GM18517 (cell line): Measurements from ENCODE around the gene PROK2.

Experiments
- ATAC-seq: cut with Tn5 transposase; IDR thresholded peaks from one replicate; pipeline ENCODE4 v1.9.1; 2021; ENCODE audit warnings: mild to moderate bottlenecking, moderate library complexity; ENCODE audit not compliant: unreplicated experiment

The PROK2 gene

DNA sequence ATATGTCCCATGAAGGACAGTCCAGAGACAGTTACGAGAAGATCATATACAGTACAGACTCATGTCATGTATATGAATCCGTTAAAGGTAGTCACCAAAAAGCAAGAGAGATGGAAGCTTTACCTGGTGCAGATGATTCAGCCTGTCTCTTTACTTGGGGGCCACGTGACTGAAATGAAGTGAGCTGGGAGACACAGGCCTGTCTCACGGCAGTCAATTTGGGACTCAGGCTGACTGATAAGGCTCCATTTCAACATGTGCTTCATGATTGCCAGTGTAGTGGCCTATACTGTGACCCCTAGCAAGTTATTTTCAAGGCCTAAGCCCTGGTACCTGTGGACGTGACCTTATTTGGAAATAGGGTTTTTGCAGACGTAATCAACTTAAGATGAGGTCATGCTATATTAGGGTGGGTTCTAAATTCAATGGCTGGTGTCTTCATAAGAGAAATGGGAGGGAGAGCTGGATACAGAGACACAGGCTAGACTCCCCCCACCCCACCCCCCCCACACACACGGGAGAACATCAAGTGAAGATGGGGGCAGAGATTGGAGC is 3.0 kb upstream of the PROK2 start:
- no peak for ATAC-seq

DNA sequence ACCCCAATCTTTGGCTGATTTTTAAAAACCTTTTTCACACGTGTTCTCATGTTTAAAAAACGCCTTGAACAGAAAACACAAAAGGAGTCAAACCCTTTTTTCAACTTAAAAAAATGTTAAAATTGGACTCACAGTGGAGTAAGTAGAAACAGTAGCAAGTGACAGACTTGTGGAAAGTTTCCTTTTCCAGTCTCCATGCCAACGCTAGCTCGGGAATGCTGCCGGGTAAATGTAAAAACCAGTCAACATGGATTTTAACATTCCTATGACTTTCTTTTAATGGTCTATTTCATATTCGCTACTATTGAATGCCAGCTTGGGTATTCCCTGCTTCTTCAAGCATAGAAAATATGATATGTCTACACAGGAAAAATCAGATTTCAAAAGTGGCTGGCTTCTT is 1.6 kb upstream of the PROK2 start:
- ATAC-seq = no peak

DNA sequence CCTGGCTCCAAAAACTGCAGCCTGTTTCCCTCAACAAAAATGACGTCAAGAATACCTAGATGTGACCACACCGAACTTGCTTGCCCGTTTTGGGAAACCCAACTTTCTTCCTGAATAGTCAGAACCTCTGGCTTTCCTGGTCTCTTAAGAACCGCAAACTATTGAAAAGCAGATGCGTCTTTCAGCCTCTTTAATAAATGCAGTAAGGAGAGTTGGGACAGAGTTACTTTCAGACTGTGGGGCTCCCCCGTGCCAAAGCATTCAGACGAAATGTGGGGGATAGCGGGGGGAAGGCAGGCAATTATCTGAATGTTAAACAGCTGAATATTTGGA is 1.2 kb upstream of the PROK2 start:
- ATAC-seq = no peak

DNA sequence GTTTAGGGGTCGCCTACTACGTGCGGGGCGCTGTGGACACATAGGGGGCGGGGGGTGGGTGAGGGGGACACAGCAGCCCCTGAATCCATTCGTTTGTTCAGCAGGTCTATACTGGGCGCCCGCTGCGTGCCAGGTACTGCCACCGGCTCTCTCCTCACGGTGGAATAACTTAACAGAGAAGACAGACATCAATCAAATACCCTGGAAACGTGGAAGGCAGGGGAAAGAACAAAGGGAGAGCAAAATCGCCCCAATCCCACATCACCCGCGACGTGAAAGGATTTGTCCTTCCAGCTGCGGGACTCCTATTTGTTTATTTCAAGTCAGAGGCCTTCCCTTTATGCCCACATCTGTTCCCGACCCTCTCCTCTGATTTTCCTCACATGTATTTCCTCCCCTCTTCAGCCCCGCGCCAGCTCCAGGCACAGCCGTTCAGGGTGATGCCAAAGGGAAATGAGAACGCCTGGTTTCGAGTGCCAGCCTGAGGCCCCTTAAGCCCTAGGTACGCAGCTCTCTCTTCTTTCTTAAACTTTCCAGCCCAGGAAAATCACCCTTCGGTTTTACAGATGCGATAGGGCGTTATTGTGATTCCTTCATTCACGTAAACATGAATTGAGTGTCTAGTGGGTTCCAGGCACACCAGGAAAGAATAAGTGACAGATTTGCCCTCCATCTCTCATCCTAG is 726 bp upstream of the PROK2 start:
- ATAC-seq = no peak

DNA sequence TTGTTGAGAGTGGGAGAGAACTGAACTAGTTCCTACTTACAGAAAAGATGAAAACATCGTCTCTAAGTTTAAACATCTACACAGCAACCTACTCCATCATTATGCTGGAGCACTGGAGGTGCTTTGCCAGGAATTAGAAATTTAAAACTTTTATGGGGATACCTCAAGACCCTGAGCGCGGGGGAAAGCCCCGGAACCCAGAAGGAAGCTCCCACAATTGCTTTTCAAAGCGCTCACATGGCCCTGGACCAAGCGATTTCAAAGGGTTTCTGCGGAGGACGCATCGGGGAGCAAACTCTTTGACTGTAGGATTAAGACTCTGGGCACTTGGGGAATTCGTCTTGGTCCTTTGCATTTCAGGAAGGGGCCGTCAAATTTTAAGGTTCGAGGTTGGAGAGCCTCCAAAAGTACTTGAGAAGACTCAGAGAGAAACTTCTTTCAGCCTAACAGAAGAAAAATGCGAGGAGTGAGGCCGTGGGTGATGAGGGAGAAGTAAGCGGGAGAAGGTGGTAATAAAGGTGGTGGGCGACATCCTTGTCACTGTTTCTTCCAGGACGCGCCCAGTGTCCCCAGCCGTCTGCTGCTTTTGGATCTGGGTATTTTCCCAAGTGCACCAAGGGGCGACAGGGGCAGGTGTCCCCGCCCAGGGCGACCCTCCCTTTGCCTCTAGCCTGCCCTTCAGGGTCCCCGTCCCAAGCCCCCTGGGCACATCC is 591 bp downstream of the PROK2 start:
- ATAC-seq = no peak

DNA sequence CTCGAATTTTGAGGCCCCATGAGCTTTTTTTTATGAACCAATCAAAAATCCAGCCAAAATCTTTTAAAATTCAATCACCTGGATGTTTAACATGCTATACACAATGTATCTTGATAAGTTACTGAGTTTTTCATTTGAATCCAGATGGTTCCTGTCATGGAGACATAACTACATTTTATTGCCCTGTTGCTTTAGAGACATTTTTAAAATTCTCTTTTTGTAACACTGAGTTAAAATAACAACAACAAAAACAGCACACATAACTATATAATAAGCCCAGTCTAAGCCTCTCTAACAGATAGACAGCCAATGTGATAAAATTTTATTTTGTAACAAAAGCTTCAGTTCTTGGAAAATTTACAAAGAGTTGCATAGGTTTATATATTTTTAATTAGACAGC is 1.8 kb downstream of the PROK2 start:
- no peak for ATAC-seq

DNA sequence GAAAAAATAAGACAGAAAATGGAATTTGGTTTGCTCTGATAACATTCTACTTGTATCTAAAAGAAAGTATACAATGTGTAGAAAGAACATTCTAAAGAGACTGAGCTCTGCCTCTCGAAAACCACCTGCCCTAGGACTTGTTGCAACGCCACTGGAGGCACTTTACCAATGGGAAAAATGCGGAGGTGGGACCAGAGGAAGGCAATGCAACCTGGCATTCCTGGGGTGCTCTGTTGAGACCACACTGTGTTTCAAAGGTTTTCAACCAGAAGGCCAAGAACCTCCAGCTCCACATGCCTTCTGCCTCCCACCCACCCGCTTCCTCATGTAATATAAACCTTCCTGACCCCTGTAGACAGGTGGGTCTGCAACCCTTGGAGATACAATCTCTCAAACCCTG is 4.5 kb downstream of the PROK2 start:
- no peak for ATAC-seq

DNA sequence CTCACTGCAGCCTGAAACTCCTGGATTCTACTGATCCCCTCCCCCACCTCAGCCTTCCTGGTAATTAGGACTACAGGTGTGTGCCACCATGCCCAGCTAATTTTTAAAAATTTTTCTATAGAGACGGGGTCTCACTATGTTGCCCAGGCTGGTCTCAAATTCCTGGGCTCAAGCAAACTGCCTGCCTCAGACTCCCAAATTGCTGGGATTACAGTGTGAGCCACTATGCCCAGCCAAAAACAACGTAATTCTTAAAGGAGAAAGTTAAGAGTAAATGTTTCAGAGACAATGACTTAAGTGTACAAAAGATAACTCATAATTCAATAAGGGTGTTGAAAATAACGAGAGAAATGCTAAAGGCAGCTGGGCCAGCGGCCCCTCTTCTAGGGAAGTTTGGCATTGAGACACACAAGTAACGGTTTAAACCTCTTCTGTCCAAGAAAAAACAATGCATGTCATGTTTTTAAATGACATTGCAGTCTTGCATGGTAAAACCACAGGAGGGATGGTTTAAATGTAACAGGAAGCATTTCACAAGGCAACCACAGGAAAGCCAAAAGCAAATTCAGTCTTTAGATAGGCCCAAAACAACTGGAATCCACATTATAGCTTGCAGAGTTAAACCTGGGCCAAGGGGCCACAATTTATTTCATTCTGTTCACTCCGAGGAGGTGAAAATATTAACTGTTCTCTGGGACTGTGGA is 5.1 kb downstream of the PROK2 start:
- ATAC-seq = no peak

DNA sequence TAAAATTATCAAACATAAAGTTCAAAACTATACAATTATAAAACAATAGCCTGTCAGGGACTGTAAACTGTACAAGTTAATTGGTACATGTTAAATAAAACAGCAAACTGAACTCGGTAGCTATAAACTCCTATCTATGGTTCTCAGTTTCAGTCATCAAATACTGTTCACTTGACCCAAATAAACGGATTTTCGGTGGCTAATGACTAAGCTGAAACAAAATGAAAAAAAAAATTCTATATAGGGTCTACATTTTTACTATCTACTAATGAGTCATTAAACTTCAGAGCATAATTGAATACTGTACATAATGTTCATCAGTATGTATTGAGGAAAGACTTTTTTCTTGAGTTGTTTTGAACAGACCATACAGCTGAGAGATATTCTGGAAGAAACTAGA is 6.6 kb downstream of the PROK2 start:
- no peak for ATAC-seq

DNA sequence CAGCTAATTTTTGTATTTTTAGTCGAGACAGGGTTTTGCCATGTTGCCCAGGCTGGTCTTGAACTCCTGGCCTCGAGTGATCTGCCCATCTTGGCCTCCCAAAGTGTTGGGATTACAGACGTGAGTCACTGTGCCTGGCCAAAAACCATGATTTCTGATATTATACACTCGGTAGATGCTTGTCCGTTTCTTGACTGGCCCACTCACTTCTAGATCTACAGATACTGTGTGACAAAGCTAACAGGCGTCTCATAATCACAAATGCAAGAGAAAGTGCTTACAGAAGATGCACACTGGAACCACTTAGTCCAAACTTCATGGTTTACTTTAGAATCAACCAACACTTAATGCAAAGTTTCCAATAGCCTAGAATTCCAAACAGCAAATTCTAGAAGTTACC is 8.4 kb downstream of the PROK2 start:
- ATAC-seq = no peak

DNA sequence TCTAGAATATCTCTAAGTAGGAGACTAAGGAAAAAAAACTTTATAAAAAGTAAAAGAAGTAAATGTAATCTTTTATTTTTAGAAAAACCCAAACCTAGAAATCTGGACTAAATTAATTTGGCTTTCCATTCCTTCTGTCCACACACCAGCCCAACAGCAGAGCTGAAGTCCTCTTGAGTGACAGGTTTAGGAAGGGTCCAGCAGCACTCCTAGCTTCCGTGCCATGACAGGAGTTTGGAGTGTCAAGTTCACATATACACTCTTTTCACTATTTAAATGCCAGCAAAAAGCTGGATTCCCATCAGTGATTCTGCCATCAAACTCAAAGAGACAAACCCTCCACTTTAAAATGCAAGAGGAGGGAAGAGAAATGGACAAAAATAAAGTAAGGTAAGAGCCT is 13.1 kb downstream of the PROK2 start:
- no peak for ATAC-seq

DNA sequence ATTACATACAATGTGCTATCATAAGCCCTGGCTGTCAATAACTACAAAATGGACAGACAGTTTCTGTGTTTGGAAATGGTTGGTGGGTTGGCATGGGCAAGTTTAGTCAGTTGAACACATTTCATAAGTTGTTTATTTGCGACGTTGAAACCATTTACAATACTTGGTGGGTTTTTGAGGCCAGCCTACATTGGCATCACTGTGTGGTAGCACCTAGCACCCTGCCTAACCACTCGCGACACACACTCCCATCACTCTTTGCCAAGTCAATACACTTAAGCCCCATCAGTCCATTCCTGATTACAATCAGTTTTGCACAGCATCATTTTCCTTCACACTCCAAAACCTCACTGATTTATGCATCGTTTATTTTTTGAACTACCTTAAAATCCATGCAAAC is 13.8 kb downstream of the PROK2 start:
- ATAC-seq = no peak

DNA sequence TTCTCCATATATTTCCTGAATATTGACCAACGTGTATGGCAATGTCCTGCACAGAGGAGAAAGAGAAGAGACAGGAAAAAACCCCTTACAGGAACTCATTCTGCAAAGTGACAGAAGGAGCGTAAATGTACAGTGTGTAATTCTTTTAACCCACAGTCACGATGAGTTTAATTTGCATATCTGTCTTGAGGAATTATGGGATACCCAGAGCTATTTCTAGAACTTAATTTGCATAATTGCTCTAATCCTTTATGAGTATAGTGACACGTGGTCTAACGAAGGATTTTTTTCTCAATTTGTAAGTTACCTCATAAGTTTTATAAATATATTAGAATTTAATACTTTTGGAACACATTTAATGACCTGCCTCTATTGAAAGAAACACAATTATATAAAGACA is 21.5 kb downstream of the PROK2 start:
- no peak for ATAC-seq

DNA sequence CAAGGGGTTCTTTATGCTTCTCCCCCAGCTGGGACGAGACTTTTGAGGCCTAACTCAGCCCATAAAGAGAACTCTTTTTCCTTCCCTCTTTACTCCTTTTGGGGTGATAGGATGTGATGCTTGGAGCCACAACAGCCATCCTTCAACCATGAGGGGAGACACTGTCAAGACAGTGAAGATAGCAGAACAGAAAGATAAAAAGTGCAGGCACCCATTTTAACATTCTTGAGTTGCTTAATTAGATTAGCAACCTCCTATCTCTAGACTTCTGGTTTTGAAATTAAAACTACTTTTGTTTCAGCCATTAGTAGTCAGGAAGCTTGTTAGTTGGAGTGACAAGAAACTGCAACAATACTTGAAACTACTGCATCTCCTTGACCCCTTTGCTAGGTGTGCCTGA is 24.8 kb downstream of the PROK2 start:
- ATAC-seq = no peak

DNA sequence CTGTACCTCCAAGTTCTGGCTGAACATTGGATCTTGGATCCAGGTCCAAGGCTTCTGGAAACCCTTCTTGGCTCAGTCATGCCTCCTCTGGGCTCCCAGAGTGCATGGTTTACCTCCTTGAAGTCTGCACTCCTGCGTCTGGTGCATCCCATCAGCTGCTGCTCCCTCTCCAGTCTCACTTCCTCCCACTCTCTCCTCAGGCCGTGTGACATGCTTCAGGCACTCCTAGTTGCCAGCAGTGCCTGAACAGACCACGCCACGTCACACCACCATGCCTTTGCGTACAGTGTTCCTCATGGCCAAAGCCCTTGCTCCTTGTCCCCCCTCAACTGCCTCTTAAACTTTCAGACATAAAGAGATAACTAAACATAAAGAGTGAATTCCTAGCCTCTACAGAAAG is 25.5 kb downstream of the PROK2 start:
- ATAC-seq = no peak

DNA sequence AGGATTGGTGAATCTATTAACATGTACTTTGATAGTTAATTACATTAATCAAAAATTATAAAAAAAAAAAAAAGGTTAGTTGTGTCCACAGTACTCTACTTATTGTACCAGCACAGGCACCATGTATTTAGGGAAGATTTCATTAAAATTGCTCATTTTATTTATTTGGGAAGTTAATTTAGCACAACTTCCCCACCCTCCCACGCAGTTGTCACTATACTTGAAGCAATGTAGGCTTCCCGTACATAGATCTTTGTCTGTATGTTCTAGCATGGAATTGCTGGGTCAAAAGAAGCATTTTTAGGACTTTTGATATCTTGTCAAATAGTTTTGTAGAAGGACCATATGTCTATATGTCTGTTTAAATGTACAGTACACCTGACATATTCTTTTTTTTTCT is 26.9 kb downstream of the PROK2 start:
- ATAC-seq = no peak

DNA sequence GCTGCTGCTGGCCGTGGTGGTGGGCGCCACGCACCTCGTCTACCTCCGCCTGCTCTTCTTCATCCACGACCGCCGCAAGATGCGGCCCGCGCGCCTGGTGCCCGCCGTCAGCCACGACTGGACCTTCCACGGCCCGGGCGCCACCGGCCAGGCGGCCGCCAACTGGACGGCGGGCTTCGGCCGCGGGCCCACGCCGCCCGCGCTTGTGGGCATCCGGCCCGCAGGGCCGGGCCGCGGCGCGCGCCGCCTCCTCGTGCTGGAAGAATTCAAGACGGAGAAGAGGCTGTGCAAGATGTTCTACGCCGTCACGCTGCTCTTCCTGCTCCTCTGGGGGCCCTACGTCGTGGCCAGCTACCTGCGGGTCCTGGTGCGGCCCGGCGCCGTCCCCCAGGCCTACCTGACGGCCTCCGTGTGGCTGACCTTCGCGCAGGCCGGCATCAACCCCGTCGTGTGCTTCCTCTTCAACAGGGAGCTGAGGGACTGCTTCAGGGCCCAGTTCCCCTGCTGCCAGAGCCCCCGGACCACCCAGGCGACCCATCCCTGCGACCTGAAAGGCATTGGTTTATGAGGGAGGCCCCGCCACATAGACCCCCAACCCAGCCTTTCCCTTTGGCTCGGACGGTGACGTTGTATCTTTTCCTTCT is 30.2 kb downstream of the PROK2 start:
- ATAC-seq = no peak

DNA sequence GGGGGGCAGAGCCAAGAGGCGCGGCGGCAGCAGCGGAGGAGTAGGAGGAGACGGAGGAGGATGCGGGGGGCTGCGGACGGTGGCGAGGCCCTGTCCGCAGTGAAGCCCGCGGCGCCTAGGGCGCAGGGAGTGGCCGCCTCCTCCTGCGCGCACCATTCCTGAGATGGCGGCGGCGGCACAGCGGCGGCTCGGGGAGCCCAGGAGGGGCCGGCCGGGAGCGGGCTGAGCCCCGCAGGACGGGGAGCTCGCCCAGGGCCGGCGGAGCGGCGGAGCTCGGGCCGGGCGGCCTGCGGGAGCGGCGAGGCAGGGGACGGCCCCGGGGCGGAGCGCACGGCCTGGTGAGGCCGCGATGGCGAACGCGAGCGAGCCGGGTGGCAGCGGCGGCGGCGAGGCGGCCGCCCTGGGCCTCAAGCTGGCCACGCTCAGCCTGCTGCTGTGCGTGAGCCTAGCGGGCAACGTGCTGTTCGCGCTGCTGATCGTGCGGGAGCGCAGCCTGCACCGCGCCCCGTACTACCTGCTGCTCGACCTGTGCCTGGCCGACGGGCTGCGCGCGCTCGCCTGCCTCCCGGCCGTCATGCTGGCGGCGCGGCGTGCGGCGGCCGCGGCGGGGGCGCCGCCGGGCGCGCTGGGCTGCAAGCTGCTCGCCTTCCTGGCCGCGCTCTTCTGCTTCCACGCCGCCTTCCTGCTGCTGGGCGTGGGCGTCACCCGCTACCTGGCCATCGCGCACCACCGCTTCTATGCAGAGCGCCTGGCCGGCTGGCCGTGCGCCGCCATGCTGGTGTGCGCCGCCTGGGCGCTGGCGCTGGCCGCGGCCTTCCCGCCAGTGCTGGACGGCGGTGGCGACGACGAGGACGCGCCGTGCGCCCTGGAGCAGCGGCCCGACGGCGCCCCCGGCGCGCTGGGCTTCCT is 31.0 kb downstream of the PROK2 start, which contains the start of gene GPR27:
Gene GPR27 (plus strand): TSS at position 155 of the 909 bp plus-strand sequence. CDS start 195 bp downstream, at position 350.
- no peak for ATAC-seq

DNA sequence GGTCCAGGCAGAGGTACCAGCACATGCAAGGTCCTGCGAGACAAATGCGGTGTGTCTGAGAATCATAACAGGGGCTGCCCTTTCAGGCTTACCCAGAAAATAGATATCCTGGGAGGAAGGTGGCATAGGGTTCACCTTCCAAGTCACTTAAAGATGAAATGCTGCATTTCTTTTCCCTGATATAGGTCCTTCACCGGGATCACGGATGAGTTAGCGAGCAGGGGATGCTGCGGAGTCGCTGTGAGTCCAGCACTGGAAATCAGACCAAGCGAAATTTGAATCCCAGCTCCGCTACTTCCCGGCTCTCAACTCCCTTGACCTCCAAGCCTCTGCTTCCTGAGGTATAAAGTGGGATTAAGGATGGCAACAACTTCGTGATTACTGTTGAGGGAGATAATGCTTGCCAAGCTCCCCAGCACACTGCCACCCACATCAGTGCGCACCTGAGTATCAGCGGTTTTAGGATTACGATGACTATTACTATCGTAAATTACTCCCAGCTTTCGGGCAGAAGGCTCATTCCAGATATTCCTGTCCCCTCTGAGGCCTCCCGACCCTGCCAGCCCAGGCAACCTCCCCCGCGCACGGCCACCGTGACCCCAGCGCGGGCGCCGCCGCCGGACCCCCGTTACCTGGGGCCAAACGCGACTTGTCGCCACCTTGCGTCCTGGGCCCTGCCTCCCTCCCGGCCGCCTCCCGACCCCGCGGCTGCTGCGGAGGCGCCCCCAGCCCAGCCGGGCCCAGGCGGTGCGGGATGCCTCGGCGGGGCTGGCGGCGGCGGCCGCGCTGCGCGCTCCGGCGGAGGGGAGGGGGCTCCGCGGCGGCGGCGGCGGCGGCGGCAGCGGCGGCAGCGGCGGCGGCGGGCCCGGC is 31.9 kb downstream of the PROK2 start:
- ATAC-seq = no peak
